RKO (cell line): Measurements from ENCODE around the gene DDX1.
"Not testable (repeated sequence)": the region's sequence is repeated elsewhere in the genome, so short reads cannot be mapped to it uniquely, and the experiment has no call there.

Experiments
- DNase-seq: peaks from one replicate; pipeline ENCODE4 v3.0.0-alpha.2; 2016; ENCODE audit warnings: low spot score

The DDX1 gene

GRCh38 chr2:15677141-15677843 is 85.6 kb downstream of the DDX1 start:
- no peak for DNase-seq

DNA sequence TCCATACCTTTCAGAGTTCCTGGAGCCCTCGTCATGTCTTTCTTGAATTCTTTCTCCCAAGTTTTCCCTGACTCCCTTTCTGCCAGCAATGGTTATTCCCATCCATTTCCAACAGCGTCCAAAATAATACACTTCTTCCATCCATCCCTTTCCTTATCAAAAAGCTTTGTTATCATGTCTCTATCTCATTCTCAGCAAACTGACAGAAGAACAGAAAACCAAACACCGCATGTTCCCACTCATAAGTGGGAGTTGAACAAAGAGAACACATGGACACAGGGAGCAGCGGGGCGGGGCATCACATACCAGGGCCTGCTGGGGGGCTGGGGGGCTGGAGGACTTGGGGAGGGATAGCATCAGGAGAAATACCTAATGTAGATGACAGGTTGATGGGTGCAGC is 86.7 kb downstream of the DDX1 start:
- DNase-seq, result no peak

- DNase-seq, result no peak
These were observed 87.2 kb downstream of the DDX1 start for GRCh38 chr2:15678909-15679308.

DNA sequence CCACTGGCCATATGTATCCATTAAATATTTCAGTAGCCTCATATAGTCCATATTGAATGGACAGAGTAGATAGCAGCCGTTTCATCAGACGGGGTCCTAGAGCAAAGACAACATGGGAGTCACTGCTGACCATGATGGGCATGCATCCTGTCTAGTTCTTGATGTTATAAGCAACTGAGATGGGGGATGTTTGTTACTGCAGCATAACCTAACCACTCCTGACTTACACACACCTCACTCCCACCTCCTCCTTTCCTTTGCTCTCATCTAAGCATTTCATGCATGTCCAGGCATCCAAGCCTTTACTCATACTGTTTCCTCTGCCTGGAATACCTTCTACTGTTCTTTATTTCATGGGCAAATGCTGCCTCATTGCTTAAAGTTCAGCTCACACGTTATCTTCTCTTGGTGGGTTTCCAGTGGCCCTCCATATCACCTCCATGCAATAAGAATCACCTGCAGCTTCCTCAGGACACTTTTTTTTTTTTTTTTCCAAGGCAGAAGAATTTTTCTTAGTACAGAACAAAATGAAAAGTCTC is 87.8 kb downstream of the DDX1 start:
- no peak for DNase-seq

DNA sequence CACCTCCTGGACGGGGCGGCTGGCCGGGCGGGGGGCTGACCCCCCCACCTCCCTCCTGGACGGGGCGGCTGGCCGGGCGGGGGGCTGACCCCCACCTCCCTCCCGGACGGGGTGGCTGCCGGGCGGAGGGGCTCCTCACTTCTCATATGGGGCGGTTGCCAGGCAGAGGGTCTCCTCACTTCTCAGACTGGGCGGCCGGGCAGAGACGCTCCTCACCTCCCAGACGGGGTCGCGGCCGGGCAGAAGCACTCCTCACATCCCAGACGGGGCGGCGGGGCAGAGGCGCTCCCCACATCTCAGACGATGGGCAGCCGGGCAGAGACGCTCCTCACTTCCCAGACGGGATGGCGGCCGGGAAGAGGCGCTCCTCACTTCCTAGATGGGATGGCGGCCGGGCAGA is 88.5 kb downstream of the DDX1 start:
- not testable (repeated sequence) for DNase-seq
